GM18868 (cell line): Measurements from ENCODE around the gene ACVR1B.

Experiments used
- ATAC-seq: cut with Tn5 transposase; IDR thresholded peaks from one replicate; pipeline ENCODE4 v1.9.1; 2021; ENCODE audit warnings: mild to moderate bottlenecking, moderate library complexity; ENCODE audit not compliant: unreplicated experiment

ACVR1B gene

GRCh38 chr12:52020539-52021336, 69.2 kb downstream of the ACVR1B start:
- ATAC-seq, result peak; percentile 34

- no peak for ATAC-seq
Measured at GRCh38 chr12:52022841-52023181, 71.3 kb downstream of the ACVR1B start.

GRCh38 chr12:52023182-52023975, 71.9 kb downstream of the ACVR1B start:
- peak; percentile 43 for ATAC-seq

GRCh38 chr12:52023976-52024688, 72.6 kb downstream of the ACVR1B start:
- no peak for ATAC-seq

- ATAC-seq, result no peak
Measured at GRCh38 chr12:52024845-52025230, 73.3 kb downstream of the ACVR1B start.

GRCh38 chr12:52026263-52026662, 74.8 kb downstream of the ACVR1B start:
- no peak for ATAC-seq

- no peak for ATAC-seq
Measured at GRCh38 chr12:52027085-52027843, 75.8 kb downstream of the ACVR1B start.

GRCh38 chr12:52029685-52030084, 78.2 kb downstream of the ACVR1B start:
- ATAC-seq, result no peak

GRCh38 chr12:52032446-52032803, 80.9 kb downstream of the ACVR1B start:
- ATAC-seq, result no peak

- ATAC-seq, result peak; percentile 90
Measured at GRCh38 chr12:52032804-52033445, 81.4 kb downstream of the ACVR1B start.

GRCh38 chr12:52033446-52034140, 82.1 kb downstream of the ACVR1B start:
- ATAC-seq, result no peak

GRCh38 chr12:52035190-52035589, 83.7 kb downstream of the ACVR1B start:
- ATAC-seq, result no peak

- ATAC-seq, result no peak
Measured at GRCh38 chr12:52035926-52036325, 84.4 kb downstream of the ACVR1B start.

- peak; percentile 46 for ATAC-seq
Measured at GRCh38 chr12:52036587-52037171, 85.2 kb downstream of the ACVR1B start.

- no peak for ATAC-seq
Measured at GRCh38 chr12:52037248-52037861, 85.9 kb downstream of the ACVR1B start.

- ATAC-seq, result no peak
Measured at GRCh38 chr12:52038447-52038846, 86.9 kb downstream of the ACVR1B start.

- no peak for ATAC-seq
Measured at GRCh38 chr12:52041035-52041434, 89.5 kb downstream of the ACVR1B start.

- peak; percentile 59 for ATAC-seq
Measured at GRCh38 chr12:52041695-52042123, 90.2 kb downstream of the ACVR1B start.
